ENCODE measurements around the gene NOTCH4.
A peak's percentile ranks its signal among the peaks of the same experiment; 100 is the strongest.

NOTCH4 gene

GRCh38 chr6:32177788-32178546 is 45.9 kb downstream of the NOTCH4 start, which contains the start of gene RNF5 (continued):
- TF ChIP-seq REST (tag by site-specific recombination; IDR thresholded peaks at IDR 0.05) (no peak), SETDB1 (IDR thresholded peaks at IDR 0.05; ENCODE audit: insufficient read length, low read length) (no peak), ZNF792 (tag by site-specific recombination; IDR thresholded peaks at IDR 0.05) (no peak), ZNF76 (tag by site-specific recombination; IDR thresholded peaks at IDR 0.05; ENCODE audit: borderline replicate concordance, low read depth) (no peak), ZNF391 (tag by site-specific recombination; IDR thresholded peaks at IDR 0.05; ENCODE audit: borderline replicate concordance, low read depth) (no peak), MYNN (tag by site-specific recombination; IDR thresholded peaks at IDR 0.05; ENCODE audit: borderline replicate concordance) (peak; percentile 87), ZFHX2 (tag by site-specific recombination; conservative IDR thresholded peaks at IDR 0.05) (peak; percentile 84; the same call in 1 of the 2 replicates), ZNF510 (tag by site-specific recombination; IDR thresholded peaks at IDR 0.05; ENCODE audit: insufficient replicate concordance) (no peak), ZNF26 (tag by site-specific recombination; IDR thresholded peaks at IDR 0.05) (no peak), ZSCAN23 (tag by site-specific recombination; IDR thresholded peaks at IDR 0.05) (no peak), HIC1 (tag by site-specific recombination; IDR thresholded peaks at IDR 0.05) (peak; percentile 65; the same call in 1 of the 2 replicates), ZNF501 (tag by site-specific recombination; IDR thresholded peaks at IDR 0.05) (no peak), ZNF585B (tag by site-specific recombination; IDR thresholded peaks at IDR 0.05) (no peak), ZNF449 (tag by site-specific recombination; IDR thresholded peaks at IDR 0.05) (peak; percentile 50; the same call in 1 of the 2 replicates), SP3 (tag by site-specific recombination; IDR thresholded peaks at IDR 0.05) (peak; percentile 87), ZNF341 (tag by site-specific recombination; IDR thresholded peaks at IDR 0.05; ENCODE audit: low read depth) (no peak; the same call in 1 of the 2 replicates), ZNF280C (tag by site-specific recombination; IDR thresholded peaks at IDR 0.05) (no peak), PRDM10 (tag by site-specific recombination; IDR thresholded peaks at IDR 0.05) (peak; percentile 94), ZNF704 (tag by site-specific recombination; IDR thresholded peaks at IDR 0.05) (no peak), ZNF776 (tag by site-specific recombination; IDR thresholded peaks at IDR 0.05; ENCODE audit: borderline replicate concordance) (no peak)

All from HEK293 (cell line).